GM19025 (cell line): ENCODE data around the gene NAPSA.
"Not testable (repeated sequence)": the region's sequence is repeated elsewhere in the genome, so short reads cannot be mapped to it uniquely, and the experiment has no call there.

Source experiments
- ATAC-seq: cut with Tn5 transposase; IDR thresholded peaks from one replicate; pipeline ENCODE4 v1.9.1; 2021; ENCODE audit warnings: mild to moderate bottlenecking, low read depth, moderate library complexity; ENCODE audit not compliant: unreplicated experiment

Gene NAPSA

GRCh38 chr19:50361290-50362029 is 4.0 kb downstream of the NAPSA start:
- ATAC-seq: no peak

DNA sequence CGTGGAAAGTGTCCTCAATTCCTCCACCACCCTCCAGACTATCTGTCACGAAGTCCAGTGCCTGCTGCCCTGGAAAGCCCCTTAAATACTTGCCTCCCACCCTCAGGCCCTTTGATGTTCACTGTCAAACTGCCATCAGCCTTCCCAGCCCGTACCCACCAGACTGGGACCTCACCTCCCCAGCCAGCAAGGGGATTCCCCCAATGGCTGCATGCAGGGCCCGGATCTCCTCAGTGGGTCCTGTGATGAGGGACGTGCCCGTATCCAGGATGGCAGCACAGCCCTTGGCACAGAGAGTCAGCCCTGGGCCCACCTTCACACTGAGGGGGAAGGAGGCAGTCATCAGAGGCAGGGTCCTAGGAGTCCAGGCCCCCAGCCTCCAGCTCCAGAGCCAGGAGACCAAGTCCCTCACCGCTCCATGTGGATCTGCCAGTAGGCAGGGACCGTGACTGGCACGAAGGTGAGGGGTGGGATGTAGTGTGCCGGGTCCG is 6.1 kb downstream of the NAPSA start:
- no peak for ATAC-seq

GRCh38 chr19:50358483-50359327 is 6.7 kb downstream of the NAPSA start:
- no peak for ATAC-seq

DNA sequence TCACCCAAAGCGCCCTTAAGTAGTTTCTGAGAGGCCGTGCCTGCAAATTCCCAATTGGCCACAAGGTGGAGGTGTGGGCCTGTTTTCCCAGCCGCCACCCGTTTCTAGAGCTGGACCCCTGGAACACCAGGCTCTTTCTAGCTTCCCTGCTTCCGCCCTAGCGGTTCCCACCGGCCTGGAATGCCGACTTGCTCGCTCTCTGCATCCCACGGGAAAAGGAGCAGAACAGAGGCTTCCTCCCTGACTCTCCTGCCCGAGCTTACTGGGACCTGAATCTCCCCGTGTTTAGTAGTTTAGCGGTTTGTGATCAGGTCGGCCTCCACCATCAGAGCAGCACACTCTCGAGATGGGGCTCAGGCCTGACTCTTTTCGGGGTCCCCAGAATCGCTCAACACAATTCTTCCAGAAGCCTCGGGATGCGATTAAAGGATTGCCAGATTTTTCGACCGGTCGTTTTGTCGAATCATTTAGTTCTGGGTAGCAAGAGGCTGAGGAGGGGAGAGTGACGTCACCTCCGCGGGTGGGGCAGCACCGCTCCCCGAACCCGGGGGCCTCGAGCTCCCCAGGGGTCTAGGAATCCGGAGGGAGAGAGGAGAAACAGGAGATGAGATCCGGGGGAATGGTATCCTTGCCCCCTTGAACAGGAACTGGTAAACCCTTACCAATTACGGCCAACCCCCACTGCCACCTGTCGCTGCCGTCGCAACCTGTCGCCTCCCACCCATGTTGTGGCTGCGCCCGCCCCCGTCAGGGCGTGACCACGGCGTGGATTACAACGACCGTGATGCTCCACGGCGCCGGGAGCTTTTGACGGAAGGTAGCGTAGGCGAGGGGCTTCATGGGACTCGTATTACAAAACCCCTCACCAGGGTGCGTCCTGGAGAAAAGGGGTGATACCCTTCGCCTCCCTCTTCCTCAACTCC is 8.0 kb downstream of the NAPSA start:
- ATAC-seq: peak; percentile 49

GRCh38 chr19:50356691-50357177 is 8.7 kb downstream of the NAPSA start:
- no peak for ATAC-seq

- not testable (repeated sequence) for ATAC-seq
Observed at GRCh38 chr19:50353487-50353880, 12.0 kb downstream of the NAPSA start.

GRCh38 chr19:50352242-50352641 is 13.2 kb downstream of the NAPSA start:
- no peak for ATAC-seq

- no peak for ATAC-seq
Observed at GRCh38 chr19:50349277-50350057, 16.0 kb downstream of the NAPSA start.

DNA sequence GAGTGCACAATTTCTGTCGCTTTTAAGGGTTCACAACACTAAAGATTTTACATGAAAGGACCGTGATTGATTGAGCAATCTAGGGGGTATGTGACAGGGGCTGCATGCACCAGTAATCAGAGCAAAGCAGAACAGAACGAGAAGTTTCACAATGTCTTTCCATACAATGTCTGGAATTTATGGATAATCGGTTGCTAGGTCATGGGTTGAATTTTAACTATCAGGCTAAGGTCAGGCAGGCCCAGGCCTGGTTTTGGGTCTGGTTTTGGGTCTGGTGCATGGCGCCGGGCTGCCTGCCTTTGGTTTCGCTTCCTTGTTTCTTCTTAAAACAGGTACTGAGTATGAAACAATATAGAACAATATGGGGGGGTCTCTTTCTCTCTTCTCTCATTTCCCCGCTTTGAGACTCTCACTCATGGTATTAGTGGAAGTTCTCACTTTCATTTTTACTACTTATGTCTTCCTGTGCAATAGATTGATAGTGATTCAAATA is 18.3 kb downstream of the NAPSA start:
- ATAC-seq: not testable (repeated sequence)

- ATAC-seq: no peak
Observed at GRCh38 chr19:50344661-50345318, 20.6 kb downstream of the NAPSA start.

GRCh38 chr19:50341091-50341564 is 24.3 kb downstream of the NAPSA start:
- ATAC-seq: no peak

DNA sequence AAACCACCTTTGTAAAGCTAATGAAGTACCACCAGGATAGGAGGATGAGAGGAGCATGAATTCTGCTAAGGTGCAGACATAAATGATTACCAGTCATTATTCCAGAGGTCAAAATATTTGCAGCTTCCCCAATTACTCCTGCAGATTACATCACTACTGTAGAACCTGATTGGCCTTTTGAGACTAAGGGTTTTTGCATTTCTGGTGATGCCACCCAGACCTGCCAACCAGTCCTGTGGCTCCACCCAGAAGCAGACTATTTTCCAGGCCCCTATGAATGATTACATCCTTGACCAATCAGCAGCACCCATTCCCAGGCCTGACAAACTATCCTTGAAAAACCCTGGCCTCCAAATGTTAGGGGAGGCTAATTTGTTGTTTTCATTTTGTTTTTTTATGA is 25.1 kb downstream of the NAPSA start:
- no peak for ATAC-seq

DNA sequence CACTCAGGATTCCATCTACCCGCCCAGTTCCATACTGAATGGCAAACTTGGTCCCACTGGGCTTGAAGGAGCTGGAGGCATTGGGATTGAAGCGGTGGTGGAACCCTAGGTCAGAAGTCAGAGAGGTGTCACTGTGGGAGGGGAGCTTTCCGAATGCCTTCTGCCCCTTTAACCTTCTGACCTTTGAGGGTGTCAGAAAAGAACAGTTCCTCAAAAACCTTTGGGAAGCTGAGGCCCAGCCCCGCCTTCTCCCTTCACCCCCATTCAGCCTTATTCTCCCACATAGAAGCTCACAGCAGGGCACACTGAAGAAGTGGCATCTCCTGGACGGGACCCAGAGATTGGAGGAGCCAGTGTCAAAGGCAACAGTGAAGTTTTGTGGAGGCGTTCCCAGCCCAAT is 28.4 kb downstream of the NAPSA start:
- not testable (repeated sequence) for ATAC-seq

DNA sequence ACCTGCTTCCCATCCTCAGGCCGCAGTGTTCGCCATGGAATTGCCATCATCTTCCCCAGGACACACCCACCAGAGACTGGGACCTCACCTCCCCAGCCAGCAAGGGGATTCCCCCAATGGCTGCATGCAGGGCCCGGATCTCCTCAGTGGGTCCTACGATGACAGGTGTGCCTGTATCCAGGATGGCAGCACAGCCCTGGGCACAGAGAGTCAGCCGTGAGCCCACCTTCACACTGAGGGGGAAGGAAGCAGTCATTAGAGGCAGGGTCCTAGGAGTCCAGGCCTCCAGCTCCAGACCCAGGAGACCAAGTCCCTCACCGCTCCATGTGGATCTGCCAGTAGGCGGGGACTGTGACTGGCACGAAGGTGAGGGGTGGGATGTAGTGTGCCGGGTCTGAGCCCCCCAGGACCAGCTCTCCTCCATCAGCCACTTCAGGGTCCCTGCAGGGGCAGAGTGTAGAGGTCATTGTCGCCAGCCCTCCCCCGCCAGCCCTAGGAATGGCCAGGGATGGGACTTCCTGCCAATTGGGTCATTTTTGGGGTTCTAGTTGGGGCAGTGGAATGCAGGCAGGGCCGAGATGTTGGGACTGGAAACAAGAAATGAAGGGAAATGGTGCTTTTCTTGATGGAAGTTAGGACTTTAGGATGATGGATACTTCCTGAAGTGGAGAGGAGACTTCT is 30.6 kb downstream of the NAPSA start:
- ATAC-seq: no peak

DNA sequence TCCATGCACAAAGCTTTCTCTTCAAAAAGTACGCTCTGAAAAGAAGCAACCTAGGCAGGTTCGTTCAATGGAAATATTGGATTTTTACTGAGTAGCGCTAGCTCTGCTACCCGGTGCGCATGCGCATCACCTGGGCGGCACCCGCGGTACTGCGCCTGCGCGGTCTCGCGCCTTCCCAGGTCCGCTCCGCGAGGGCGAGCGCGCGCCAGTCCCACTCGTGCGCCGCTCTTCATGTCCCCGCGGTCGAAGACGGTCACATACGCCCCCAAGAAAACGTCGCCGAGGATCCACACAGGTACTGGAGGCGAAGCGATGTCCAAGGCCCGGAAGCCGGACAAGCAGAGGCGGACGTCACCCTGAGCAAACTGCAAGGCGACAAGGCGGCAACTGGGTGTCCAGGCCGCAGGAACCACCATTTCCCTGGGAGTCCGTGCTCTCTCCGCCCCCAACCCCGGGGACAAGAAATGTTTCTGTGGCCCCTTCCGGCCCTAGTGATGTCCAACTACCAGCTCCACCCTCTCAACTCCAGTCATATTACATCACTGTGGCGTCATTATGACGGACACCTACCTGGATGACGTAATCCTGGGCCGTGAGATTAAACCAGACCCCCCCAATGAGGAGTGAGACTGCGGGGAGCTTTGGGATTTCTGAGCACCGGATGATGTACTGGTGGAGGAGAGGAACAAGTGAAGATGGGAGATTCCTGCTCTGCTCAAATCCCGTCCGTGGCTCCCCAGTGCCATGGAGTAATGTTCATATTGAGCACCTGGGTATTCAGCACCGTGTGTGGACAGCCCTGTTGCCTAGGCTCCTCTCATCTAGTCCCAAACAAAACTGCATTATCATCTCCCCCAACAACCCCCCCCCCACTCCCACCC is 31.5 kb downstream of the NAPSA start:
- ATAC-seq: peak; percentile 35

DNA sequence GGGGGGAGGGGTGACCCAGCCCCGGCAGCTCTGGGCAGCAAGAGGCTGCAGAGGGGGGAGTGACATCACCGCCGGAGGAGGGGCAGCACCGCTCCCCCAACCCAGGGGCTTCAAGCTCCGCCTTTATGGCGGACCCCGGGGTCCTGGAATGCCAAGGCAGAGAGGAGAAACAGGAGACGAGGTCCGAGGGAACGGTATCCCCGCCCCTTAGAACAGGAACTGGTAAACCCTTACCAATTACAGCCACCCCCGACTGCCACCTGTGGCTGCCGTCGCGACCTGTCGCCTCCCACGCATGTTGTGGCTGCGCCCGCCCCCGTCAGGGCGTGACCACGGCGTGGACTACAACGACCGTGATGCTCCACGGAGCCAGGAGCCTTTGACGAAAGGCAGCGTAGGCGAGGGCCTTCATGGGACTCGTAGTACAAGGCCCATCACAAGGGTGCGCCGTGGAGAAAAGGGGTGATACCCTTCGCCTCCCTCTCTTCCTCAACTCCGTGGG is 32.2 kb downstream of the NAPSA start:
- ATAC-seq: peak; percentile 41
